GM12872 (cell line): ENCODE results near the gene ZNF710.
A peak's percentile ranks its signal among the peaks of the same experiment; 100 is the strongest.

ENCODE experiments used
- TF ChIP-seq, protein P1 (sequence below): IDR thresholded peaks from 3 replicates; pipeline ENCODE4 v1.5.1; 2011; ENCODE audit warnings: low read depth, mild to moderate bottlenecking, low read length, moderate library complexity; ENCODE audit not compliant: insufficient read depth

Gene ZNF710

DNA sequence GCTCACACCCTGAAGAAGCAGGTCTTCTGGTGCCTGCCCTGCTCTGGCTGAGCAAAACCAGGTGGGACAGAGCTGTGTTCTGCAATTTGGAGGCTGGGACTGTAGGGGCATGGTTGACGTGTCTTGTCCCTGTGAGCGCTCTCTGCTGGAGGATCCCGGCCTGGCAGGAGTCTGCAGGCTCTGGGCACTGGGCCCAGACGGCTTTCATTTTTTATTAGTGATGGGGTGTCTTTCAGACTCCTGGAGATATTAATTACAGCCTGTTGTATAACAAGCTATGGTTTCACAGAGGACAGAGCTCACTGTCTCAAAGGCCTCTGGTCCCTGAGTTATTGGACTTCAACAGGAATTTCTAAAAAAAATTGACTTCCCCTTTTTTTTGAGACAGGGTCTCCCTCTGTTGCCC lies 29.5 kb upstream of the ZNF710 start:
- TF ChIP-seq, protein P1, sequence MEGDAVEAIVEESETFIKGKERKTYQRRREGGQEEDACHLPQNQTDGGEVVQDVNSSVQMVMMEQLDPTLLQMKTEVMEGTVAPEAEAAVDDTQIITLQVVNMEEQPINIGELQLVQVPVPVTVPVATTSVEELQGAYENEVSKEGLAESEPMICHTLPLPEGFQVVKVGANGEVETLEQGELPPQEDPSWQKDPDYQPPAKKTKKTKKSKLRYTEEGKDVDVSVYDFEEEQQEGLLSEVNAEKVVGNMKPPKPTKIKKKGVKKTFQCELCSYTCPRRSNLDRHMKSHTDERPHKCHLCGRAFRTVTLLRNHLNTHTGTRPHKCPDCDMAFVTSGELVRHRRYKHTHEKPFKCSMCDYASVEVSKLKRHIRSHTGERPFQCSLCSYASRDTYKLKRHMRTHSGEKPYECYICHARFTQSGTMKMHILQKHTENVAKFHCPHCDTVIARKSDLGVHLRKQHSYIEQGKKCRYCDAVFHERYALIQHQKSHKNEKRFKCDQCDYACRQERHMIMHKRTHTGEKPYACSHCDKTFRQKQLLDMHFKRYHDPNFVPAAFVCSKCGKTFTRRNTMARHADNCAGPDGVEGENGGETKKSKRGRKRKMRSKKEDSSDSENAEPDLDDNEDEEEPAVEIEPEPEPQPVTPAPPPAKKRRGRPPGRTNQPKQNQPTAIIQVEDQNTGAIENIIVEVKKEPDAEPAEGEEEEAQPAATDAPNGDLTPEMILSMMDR, result peak; percentile 88

DNA sequence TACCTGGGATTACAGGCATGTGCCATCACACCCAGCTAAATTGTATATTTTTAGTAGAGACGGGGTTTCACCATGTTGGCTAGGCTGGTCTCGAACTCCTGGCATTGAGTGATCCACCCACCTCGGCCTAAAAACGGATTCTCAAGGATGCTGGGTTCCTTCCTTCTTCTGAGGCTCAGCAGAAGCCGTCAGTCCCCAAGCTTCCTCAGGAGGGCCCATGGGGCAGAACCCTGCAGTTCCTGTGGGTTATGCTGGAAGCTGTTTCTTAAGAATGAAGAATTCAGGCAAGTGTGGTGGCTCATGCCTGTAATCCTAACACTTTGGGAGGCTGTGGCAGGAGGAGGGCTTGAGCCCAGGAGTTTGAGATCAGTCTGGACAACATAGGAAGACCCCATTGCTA lies 29.0 kb upstream of the ZNF710 start:
- TF ChIP-seq, protein P1, result no peak

DNA sequence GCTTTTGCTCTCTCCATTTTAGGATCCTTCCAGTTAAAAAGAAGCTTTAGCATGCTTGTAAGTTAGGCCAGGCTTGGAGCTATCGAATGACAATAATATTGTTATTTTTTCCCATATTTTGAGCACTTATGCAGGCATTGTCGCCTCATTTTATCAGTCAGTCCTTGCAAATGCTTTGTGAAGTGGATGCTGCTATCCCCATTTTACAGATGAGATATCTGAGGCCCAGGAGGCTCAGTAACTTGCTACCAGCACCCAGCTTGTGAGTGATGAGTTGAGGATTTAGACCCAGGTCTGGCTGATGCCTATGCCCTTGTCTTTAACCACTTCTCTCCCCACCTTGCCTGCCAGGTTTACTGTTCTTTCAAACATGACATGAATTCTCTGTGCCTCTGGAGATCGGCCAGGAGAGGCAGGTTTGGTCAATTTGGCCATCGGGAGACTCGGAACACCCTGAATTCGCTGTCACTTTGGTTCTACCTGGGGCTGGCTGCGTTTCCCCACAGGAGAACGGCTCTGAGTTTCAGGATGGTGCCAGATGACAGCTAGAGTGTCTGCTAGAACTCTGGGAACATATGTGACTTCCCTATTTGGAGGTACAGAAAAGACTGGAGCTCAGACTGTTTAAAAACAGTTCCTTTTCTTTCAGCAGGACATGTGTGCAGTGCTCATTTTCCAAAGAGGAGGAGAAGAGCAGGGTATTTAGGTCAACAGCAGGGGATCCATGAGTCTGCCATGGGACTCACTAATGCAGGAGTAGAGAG lies 25.5 kb upstream of the ZNF710 start:
- TF ChIP-seq, protein P1, result no peak

GRCh38 chr15:89976246-89976600 lies 24.9 kb upstream of the ZNF710 start:
- TF ChIP-seq, protein P1, result no peak

- TF ChIP-seq, protein P1, result no peak
Measured at GRCh38 chr15:89978914-89979313, 22.2 kb upstream of the ZNF710 start.

GRCh38 chr15:89980896-89981295 lies 20.2 kb upstream of the ZNF710 start:
- TF ChIP-seq, protein P1, result no peak

DNA sequence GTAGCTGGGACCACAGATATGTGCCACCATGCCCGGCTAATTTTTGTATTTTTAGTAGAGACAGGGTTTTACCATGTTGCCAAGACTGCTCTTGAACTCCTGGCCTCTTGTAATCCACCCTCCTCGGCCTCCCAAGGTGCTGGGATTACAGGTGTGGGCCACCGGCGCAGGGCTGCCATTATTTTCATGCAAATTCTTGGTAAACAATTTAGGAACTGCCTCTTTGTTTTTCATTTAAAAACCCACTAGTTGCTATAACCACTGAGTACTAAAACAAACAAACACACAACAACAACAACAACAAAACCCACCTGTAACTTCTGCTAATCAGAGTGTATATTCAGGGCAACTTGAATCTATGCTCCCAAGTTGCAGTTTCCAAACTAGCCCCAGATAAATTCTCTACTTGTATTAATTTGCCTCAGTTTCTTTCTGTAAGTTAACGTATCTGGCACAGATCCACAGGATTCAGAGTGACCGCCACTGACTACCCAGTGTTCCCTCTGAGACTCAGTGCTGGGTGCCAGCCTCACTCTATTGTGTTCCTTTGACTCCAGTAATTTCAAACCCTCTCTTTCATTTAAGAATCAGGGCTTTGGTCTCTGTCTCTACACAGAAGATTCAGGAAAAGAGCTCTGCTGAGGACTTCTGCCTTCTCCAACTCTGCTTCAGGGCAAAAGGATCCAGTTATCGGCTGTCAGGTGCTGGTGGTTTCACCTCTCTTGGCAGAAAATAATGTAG lies 18.6 kb upstream of the ZNF710 start:
- TF ChIP-seq, protein P1, result no peak
